SK-N-DZ (cell line): Measurements from ENCODE around the gene JADE1. TPM values are rescaled to one million over a fixed set of nuclear protein-coding genes. Genes with fewer than 3 reads are reported as not detected.

Experiments used
- DNase-seq: peaks from one replicate; pipeline ENCODE4 v3.0.0-alpha.2; 2015; ENCODE audit warnings: low spot score
- polyA plus RNA-seq, 2 experiments: library from polyadenylated mRNA; depleted of rRNA; stranded (reverse); fragments of >200 nt; gene quantifications; 2 replicates each; pipeline ENCODE4 v1.2.3, GENCODE V29; 2014

Gene JADE1
- polyA plus RNA-seq (2014; cell fraction: cytosol; rRNA removed) = 19.5 and 23.8 TPM in 2 replicates
- 15.8 and 19.6 TPM in 2 replicates for polyA plus RNA-seq (2014; cell fraction: nucleus; rRNA removed)

- peak; percentile 90 for DNase-seq
Measured at GRCh38 chr4:128809477-128810330, at the start of gene JADE1. JADE1 (plus strand) TSS chr4:128809700; CDS start chr4:128831759, 22,059 bp downstream.

DNA sequence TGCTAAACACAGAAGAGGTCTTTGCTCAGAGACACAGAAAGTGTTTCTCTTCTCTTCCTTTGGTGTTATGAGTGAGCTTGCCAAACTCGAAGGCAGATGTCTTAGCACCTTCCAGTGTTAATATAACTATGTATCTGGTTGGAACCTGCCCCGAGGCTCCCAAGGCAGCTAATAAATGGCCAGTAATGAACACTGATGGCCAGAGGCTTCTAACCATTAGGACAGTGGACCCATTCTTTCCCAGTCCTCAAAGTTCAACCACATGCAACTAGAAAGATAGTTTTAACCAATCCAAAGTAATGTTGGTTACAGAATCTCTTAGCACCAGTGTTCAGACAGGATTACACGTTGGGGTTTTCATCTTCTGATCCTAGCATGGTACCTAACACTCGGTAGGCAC is 42.7 kb upstream of the JADE1 start:
- no peak for DNase-seq

DNA sequence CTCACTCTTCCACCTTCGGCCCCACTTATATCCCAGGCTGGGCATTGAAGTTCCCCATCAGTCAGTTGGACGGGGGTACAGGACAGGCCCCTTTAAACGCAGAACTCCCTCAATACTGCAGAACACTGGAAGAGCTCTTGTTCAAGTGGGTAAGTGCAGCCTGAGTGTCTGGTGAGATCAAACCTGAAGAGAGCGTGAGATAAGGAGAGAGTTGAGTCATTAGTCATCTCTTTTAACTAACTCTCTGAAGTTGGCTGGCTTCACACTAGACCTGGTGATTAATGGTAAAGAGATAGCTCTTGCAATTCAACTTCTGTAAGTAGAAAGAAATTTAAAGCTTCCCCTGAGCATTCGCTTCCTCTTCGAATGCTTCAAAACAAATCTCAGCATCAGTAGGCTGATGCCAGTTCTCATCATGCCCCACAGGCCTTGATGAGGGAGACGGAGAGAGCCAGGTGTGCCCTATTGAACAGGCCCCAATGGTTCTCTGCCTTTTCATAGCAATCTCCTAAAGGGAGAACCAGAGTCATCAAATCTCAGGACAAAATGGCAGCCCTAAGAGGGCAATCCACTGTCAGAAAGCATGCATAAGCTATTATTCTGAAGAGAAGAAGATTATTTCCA is 41.0 kb upstream of the JADE1 start:
- DNase-seq = no peak

GRCh38 chr4:128769011-128769410 is 40.5 kb upstream of the JADE1 start:
- no peak for DNase-seq

- no peak for DNase-seq
Measured at GRCh38 chr4:128770807-128771206, 38.7 kb upstream of the JADE1 start.

DNA sequence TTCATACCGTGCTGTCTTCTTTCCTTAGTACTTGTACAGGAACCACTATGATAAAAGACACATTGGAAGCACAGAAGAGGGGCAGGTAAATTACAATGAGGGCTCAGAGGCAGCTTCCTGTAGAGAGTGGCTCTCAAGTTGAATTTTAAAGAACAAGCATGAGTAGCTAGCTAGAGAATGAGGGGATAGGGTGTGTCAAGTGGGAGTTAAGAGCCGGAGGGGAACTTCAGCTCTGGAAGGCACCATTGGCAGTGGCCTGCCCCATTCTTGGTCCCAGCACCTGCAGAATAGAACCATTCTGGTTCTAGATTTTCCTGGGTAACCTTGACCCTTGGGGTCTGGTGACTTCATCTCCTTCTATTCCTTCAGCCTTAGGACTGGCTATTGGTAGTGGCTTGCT is 34.0 kb upstream of the JADE1 start:
- DNase-seq = no peak

- no peak for DNase-seq
Measured at GRCh38 chr4:128775916-128776315, 33.6 kb upstream of the JADE1 start.

DNA sequence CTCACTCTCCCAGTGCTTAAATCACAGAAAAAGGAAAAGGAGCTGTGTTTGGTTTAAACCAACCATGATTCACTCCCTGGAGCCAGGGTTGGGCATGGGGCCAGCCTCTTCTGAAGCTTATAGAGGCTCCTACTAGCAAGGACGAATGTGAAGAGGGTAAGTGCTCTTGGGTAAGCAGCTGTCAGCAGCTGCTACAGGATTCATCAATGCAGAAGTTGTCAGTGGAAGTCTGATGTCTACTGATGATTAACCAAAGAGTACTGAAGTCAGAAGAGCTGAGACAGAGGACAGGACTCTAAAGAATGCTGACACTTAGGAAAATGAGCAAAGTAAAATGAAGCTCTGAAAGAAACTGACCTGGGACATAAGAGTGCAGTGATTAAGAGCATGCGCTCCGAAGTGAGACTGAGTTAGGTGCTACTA is 32.7 kb upstream of the JADE1 start:
- DNase-seq = no peak

DNA sequence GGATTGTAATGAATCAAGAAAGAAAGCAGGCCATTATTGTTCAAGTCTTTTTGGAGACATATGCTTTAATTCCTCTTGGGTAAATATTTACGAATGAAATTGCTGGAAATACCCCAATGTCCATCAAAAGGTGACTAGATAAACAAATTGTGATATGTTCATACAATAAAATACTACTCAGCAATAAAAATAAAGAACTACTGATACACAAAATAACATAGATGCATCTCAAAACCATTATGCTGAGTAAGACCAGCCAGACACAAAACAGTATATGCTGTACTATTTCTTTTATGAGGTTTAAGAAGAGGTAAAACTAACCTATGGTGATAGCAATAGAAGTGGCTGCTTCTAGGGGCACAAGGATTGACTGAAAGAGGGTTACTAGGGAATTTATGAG is 28.8 kb upstream of the JADE1 start:
- no peak for DNase-seq

- no peak for DNase-seq
Measured at GRCh38 chr4:128782076-128782715, 27.3 kb upstream of the JADE1 start.

- no peak for DNase-seq
Measured at GRCh38 chr4:128782875-128783614, 26.5 kb upstream of the JADE1 start.

GRCh38 chr4:128787509-128788311 is 21.8 kb upstream of the JADE1 start:
- DNase-seq = no peak

- no peak for DNase-seq
Measured at GRCh38 chr4:128793859-128794672, 15.4 kb upstream of the JADE1 start.

- DNase-seq = no peak
Measured at GRCh38 chr4:128796934-128797333, 12.6 kb upstream of the JADE1 start.

DNA sequence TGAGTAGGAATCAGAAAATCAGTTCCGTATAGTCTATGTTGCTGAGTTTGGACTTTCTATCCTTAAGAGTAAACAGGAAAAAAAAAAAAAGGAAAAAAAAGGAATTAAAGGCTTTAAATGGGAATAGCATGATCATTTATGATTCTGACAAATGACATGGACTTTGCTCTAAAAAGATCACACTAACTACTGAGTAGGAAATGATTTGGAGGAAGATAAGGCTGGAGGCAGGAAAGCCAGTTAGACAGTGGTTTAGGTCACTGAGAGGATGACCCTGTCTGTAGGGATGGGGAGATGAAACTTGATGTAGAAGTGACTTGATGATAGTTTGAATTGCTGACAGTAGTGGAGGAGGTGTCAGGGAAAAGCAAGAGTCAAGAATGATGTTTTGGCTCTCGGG is 9.2 kb upstream of the JADE1 start:
- DNase-seq = no peak

GRCh38 chr4:128800701-128801284 is 8.7 kb upstream of the JADE1 start:
- no peak for DNase-seq

- no peak for DNase-seq
Measured at GRCh38 chr4:128802680-128803628, 6.5 kb upstream of the JADE1 start.

- DNase-seq = no peak
Measured at GRCh38 chr4:128803783-128804182, 5.7 kb upstream of the JADE1 start.
